Lower leg skin (tissue), 3 donors: ENCODE data around the gene CCNL1.

ENCODE experiments used
- POLR2A ChIP-seq, 2 donors: fragments of 450-650 bp; IDR thresholded peaks; one replicate each; pipeline ENCODE4 v1.6.1; 2016 to 2017; ENCODE audit warnings: antibody characterized with exemption in 2 of 2, mild to moderate bottlenecking in 1 of 2, moderate library complexity in 1 of 2
- TF ChIP-seq, protein P1 (sequence below), 3 donors: fragments of 450-650 bp; IDR thresholded peaks; one replicate each; pipeline ENCODE4 v1.5.1; 2016; ENCODE audit warnings: antibody characterized with exemption in 3 of 3, mild to moderate bottlenecking in 3 of 3, moderate library complexity in 2 of 3

DNA sequence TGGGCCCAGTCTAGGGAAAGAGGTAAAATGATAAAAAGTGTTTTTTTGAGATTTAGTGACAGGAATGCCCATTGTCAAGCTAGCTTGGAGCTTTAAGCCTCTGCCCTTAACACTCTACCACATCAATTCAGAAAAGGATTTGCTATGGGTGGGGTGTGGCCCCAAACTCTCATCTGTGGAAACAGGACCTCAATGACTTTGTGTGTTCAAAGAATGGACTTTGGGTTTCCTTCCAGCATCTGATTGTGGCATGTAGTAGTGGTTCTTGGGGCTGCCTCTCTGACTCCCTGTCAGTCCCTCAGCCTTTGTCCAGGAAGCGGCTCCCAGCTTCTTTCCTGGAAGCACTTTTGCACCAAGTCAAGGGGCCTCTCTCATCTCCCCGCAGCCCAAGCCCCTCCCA, 56.1 kb downstream of the CCNL1 start:
- TF ChIP-seq, protein P1, sequence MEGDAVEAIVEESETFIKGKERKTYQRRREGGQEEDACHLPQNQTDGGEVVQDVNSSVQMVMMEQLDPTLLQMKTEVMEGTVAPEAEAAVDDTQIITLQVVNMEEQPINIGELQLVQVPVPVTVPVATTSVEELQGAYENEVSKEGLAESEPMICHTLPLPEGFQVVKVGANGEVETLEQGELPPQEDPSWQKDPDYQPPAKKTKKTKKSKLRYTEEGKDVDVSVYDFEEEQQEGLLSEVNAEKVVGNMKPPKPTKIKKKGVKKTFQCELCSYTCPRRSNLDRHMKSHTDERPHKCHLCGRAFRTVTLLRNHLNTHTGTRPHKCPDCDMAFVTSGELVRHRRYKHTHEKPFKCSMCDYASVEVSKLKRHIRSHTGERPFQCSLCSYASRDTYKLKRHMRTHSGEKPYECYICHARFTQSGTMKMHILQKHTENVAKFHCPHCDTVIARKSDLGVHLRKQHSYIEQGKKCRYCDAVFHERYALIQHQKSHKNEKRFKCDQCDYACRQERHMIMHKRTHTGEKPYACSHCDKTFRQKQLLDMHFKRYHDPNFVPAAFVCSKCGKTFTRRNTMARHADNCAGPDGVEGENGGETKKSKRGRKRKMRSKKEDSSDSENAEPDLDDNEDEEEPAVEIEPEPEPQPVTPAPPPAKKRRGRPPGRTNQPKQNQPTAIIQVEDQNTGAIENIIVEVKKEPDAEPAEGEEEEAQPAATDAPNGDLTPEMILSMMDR (IDR thresholded peaks at IDR 0.05) = no peak
- TF ChIP-seq POLR2A (IDR thresholded peaks at IDR 0.05) = no peak
